GM21737 (cell line): ENCODE results near the gene ITPR1.

Experiments
- ATAC-seq: cut with Tn5 transposase; IDR thresholded peaks from one replicate; pipeline ENCODE4 v1.9.1; 2021; ENCODE audit warnings: mild to moderate bottlenecking, moderate library complexity; ENCODE audit not compliant: unreplicated experiment

Gene ITPR1

GRCh38 chr3:4865714-4866113 is 372.6 kb downstream of the ITPR1 start:
- ATAC-seq = no peak

- ATAC-seq = no peak
Measured at GRCh38 chr3:4866866-4867265, 373.7 kb downstream of the ITPR1 start.

- no peak for ATAC-seq
Measured at GRCh38 chr3:4877173-4877787, 384.1 kb downstream of the ITPR1 start.

GRCh38 chr3:4880850-4881249 is 387.7 kb downstream of the ITPR1 start:
- no peak for ATAC-seq

GRCh38 chr3:4882548-4882947 is 389.4 kb downstream of the ITPR1 start:
- ATAC-seq = no peak

GRCh38 chr3:4883011-4883410 is 389.9 kb downstream of the ITPR1 start:
- no peak for ATAC-seq

- no peak for ATAC-seq
Measured at GRCh38 chr3:4884888-4885287, 391.7 kb downstream of the ITPR1 start.

GRCh38 chr3:4885316-4885715 is 392.2 kb downstream of the ITPR1 start:
- ATAC-seq = no peak

GRCh38 chr3:4886448-4886847 is 393.3 kb downstream of the ITPR1 start:
- ATAC-seq = no peak

- ATAC-seq = no peak
Measured at GRCh38 chr3:4887177-4887576, 394.0 kb downstream of the ITPR1 start.

GRCh38 chr3:4888913-4889846 is 396.0 kb downstream of the ITPR1 start:
- ATAC-seq = peak; percentile 91

GRCh38 chr3:4889896-4890295 is 396.7 kb downstream of the ITPR1 start:
- no peak for ATAC-seq

GRCh38 chr3:4894891-4895530 is 401.9 kb downstream of the ITPR1 start:
- ATAC-seq = no peak

GRCh38 chr3:4895838-4896237 is 402.7 kb downstream of the ITPR1 start:
- ATAC-seq = no peak
